Measurements from ENCODE around the gene TCERG1L.

TCERG1L gene

GRCh38 chr10:131114846-131115245 is 196.7 kb downstream of the TCERG1L start:
- TF ChIP-seq SIN3A (IDR thresholded peaks at IDR 0.05; ENCODE audit: borderline replicate concordance, insufficient read depth, low read length) (no peak), TAF1 (IDR thresholded peaks at IDR 0.05; ENCODE audit: borderline replicate concordance, insufficient read depth, low read length) (no peak), FOXP2 (optimal IDR thresholded peaks at IDR 0.05; ENCODE audit: borderline replicate concordance, extremely low read depth, extremely low read length, insufficient read depth) (no peak), REST (IDR thresholded peaks at IDR 0.05; ENCODE audit: insufficient read depth in 1 of 2, low read depth in 2 of 2, low read length in 2 of 2) (no peak), POLR2AphosphoS5 (IDR thresholded peaks at IDR 0.05; ENCODE audit: low read depth, low read length) (no peak)

- TF ChIP-seq REST (IDR thresholded peaks at IDR 0.05; ENCODE audit: insufficient read depth in 1 of 2, low read depth in 2 of 2, low read length in 2 of 2) (no peak), POLR2AphosphoS5 (IDR thresholded peaks at IDR 0.05; ENCODE audit: low read depth, low read length) (no peak), FOXP2 (optimal IDR thresholded peaks at IDR 0.05; ENCODE audit: borderline replicate concordance, extremely low read depth, extremely low read length, insufficient read depth) (no peak), TAF1 (IDR thresholded peaks at IDR 0.05; ENCODE audit: borderline replicate concordance, insufficient read depth, low read length) (no peak), SIN3A (IDR thresholded peaks at IDR 0.05; ENCODE audit: borderline replicate concordance, insufficient read depth, low read length) (no peak)
These were observed 197.7 kb downstream of the TCERG1L start for GRCh38 chr10:131113709-131114291.

- no peak for TF ChIP-seq FOXP2 (optimal IDR thresholded peaks at IDR 0.05; ENCODE audit: borderline replicate concordance, extremely low read depth, extremely low read length, insufficient read depth)
- TF ChIP-seq POLR2AphosphoS5 (IDR thresholded peaks at IDR 0.05; ENCODE audit: low read depth, low read length), result no peak
- no peak for TF ChIP-seq REST (IDR thresholded peaks at IDR 0.05; ENCODE audit: insufficient read depth in 1 of 2, low read depth in 2 of 2, low read length in 2 of 2)
- no peak for TF ChIP-seq SIN3A (IDR thresholded peaks at IDR 0.05; ENCODE audit: borderline replicate concordance, insufficient read depth, low read length)
- TF ChIP-seq TAF1 (IDR thresholded peaks at IDR 0.05; ENCODE audit: borderline replicate concordance, insufficient read depth, low read length), result no peak
These were observed 198.4 kb downstream of the TCERG1L start for GRCh38 chr10:131113165-131113564.

- no peak for TF ChIP-seq TAF1 (IDR thresholded peaks at IDR 0.05; ENCODE audit: borderline replicate concordance, insufficient read depth, low read length)
- no peak for TF ChIP-seq FOXP2 (optimal IDR thresholded peaks at IDR 0.05; ENCODE audit: borderline replicate concordance, extremely low read depth, extremely low read length, insufficient read depth)
- no peak for TF ChIP-seq POLR2AphosphoS5 (IDR thresholded peaks at IDR 0.05; ENCODE audit: low read depth, low read length)
- TF ChIP-seq REST (IDR thresholded peaks at IDR 0.05; ENCODE audit: insufficient read depth in 1 of 2, low read depth in 2 of 2, low read length in 2 of 2), result no peak
- TF ChIP-seq SIN3A (IDR thresholded peaks at IDR 0.05; ENCODE audit: borderline replicate concordance, insufficient read depth, low read length), result no peak
These were observed 198.8 kb downstream of the TCERG1L start for GRCh38 chr10:131112691-131113090.
